ENCODE results near the gene ANP32B.

DNA sequence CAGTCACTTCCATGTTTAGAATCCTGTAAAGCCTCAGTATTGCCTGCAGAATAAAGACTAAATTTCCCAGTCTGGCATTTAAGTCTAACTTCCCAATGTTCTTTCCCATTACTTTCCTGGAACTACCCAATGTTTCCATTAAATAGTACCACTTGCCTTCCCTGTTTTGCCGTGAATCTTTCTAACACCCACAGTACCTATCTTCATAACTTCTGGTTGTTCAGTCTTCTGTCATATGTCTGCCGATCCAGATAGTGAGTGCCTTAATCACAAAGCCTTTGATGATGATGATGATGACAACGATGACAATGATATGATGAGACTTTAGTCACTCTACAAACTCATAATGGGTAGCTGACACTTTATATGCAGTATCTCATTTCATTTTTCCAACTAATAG is 38.5 kb upstream of the ANP32B start:
- TF ChIP-seq, protein P1, sequence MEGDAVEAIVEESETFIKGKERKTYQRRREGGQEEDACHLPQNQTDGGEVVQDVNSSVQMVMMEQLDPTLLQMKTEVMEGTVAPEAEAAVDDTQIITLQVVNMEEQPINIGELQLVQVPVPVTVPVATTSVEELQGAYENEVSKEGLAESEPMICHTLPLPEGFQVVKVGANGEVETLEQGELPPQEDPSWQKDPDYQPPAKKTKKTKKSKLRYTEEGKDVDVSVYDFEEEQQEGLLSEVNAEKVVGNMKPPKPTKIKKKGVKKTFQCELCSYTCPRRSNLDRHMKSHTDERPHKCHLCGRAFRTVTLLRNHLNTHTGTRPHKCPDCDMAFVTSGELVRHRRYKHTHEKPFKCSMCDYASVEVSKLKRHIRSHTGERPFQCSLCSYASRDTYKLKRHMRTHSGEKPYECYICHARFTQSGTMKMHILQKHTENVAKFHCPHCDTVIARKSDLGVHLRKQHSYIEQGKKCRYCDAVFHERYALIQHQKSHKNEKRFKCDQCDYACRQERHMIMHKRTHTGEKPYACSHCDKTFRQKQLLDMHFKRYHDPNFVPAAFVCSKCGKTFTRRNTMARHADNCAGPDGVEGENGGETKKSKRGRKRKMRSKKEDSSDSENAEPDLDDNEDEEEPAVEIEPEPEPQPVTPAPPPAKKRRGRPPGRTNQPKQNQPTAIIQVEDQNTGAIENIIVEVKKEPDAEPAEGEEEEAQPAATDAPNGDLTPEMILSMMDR (conservative IDR thresholded peaks at IDR 0.05; ENCODE audit: low read depth, low read length), result no peak
- TF ChIP-seq EZH2 (IDR thresholded peaks at IDR 0.05; ENCODE audit: low read length, unreplicated experiment), result no peak
